ENCODE results near the gene SNN.

DNA sequence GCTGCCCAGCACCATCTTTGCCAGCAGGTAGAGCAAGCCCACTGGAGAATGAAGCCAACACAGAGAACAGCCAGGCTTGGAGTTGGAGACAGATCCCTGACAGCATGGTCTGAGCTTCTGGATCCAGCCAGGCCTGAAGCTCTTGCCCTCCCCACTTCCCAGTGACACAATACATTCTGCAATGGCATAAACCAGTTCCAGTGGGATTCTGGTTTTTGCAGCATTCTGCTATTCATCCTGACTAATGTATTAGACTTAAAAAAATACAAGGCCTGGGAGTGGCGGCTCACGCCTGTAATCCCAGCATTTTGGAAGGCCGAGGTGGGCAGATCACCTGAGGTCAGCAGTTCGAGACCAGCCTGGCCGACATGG is 41.0 kb upstream of the SNN start:
- TF ChIP-seq, protein P1, sequence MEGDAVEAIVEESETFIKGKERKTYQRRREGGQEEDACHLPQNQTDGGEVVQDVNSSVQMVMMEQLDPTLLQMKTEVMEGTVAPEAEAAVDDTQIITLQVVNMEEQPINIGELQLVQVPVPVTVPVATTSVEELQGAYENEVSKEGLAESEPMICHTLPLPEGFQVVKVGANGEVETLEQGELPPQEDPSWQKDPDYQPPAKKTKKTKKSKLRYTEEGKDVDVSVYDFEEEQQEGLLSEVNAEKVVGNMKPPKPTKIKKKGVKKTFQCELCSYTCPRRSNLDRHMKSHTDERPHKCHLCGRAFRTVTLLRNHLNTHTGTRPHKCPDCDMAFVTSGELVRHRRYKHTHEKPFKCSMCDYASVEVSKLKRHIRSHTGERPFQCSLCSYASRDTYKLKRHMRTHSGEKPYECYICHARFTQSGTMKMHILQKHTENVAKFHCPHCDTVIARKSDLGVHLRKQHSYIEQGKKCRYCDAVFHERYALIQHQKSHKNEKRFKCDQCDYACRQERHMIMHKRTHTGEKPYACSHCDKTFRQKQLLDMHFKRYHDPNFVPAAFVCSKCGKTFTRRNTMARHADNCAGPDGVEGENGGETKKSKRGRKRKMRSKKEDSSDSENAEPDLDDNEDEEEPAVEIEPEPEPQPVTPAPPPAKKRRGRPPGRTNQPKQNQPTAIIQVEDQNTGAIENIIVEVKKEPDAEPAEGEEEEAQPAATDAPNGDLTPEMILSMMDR (IDR thresholded peaks at IDR 0.05 in 8 of 11, conservative IDR thresholded peaks at IDR 0.05 in 3 of 11), result no peak
- TF ChIP-seq POLR2A (IDR thresholded peaks at IDR 0.05) (no peak), POLR2AphosphoS5 (IDR thresholded peaks at IDR 0.05) (no peak)
